ENCODE data around the gene RNF157. TPM values are rescaled to one million over a fixed set of nuclear protein-coding genes. Genes with fewer than 3 reads are reported as not detected.
A peak's percentile ranks its signal among the peaks of the same experiment; 100 is the strongest.

Gene RNF157
- total and polyA plus RNA-seq, 4 donors, result 0.36 to 3.8 (median 1.8) TPM

DNA sequence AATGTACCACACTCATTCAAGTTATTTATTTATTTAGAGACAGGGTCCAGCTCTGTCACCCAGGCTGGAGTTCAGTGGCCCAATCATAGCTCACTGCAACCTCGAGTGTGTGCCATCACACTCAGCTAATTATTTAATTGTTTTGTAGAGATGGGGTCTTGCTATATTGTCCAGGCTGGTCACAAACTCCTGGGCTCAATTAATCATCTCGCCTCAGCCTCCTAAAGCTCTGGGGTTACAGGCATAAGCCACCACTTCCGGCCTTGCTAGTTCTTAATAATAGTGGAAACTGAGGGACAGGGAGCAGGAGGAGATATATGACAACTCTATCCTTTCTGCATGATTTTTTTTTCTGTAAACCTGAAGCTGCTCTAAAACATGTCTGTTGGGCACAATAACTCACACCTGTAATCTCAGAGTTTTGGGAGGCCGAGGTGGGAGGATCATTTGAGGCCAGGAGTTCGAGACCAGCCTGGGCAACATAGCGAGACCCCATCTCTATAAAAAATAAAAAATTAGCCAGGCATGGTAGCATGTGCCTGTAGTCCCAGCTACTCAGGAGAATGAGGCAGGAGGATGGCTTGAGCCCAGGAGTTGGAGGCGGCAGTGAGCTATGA, 125.0 kb downstream of the RNF157 start:
- no peaks in the 10 kb centered on the region for H3K27me3 ChIP-seq (ENCODE audit: control insufficient read depth in 1 of 2, insufficient read depth in 2 of 2, low read length in 1 of 2)
- H3K27ac ChIP-seq (ENCODE audit: low read depth in 1 of 2, low read length in 2 of 2), result no peak overlapping the region
- DNase-seq, result no peak
- WGBS, 2 donors, result 89 to 91% methylated on average over 7 of the region's 7 CpGs
- no peak overlapping the region for H3K4me3 ChIP-seq (ENCODE audit: low read length in 2 of 2)
- intact Hi-C loops (cut with DNase I), result no loop called here
- no peak for ATAC-seq (ENCODE audit: low FRiP score)
- no peaks in the 10 kb centered on the region for H3K4me1 ChIP-seq (ENCODE audit: control insufficient read depth in 1 of 2, insufficient read depth in 2 of 2, low read length in 2 of 2)
- H3K9me3 ChIP-seq (ENCODE audit: control insufficient read depth, low read length), result no peaks in the 10 kb centered on the region
- H3K36me3 ChIP-seq (ENCODE audit: control insufficient read depth in 1 of 2, insufficient read depth in 2 of 2, low read length in 1 of 2), result no peaks in the 10 kb centered on the region

DNA sequence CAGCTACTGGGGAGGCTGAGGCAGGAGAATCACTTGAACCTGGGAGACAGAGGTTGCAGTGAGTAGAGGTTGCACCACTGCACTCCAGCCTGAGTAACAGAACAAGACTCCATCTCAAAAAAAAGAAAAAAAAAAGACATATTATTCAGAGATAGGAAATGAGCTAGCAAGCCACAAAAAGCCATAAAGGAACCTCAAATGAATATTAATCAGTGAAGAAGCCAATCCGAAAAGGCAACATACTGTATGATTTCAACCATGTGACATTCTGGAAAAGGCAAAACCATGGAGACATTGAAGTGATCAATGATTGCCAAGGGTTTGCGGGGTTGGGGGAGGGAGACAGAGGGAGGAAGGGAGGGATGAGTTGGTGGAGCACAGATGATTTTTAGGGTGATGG, 128.3 kb downstream of the RNF157 start:
- H3K9me3 ChIP-seq (ENCODE audit: control insufficient read depth, low read length), result no peaks in the 10 kb centered on the region
- no peak for DNase-seq
- ATAC-seq (ENCODE audit: low FRiP score), result no peak
- no peak overlapping the region for H3K27ac ChIP-seq (ENCODE audit: low read depth in 1 of 2, low read length in 2 of 2)
- no peaks in the 10 kb centered on the region for H3K4me1 ChIP-seq (ENCODE audit: control insufficient read depth in 1 of 2, insufficient read depth in 2 of 2, low read length in 2 of 2)
- WGBS, 2 donors, result 85 to 95% methylated on average over 2 of the region's 2 CpGs
- H3K4me3 ChIP-seq (ENCODE audit: low read length in 2 of 2), result no peak overlapping the region
- no peaks in the 10 kb centered on the region for H3K27me3 ChIP-seq (ENCODE audit: control insufficient read depth in 1 of 2, insufficient read depth in 2 of 2, low read length in 1 of 2)
- intact Hi-C loops (cut with DNase I), result no loop called here
- no peaks in the 10 kb centered on the region for H3K36me3 ChIP-seq (ENCODE audit: control insufficient read depth in 1 of 2, insufficient read depth in 2 of 2, low read length in 1 of 2)

GRCh38 chr17:76107509-76107908, 132.8 kb downstream of the RNF157 start:
- H3K27me3 ChIP-seq (ENCODE audit: control insufficient read depth in 1 of 2, insufficient read depth in 2 of 2, low read length in 1 of 2), result no peaks in the 10 kb centered on the region
- no peak for ATAC-seq (ENCODE audit: low FRiP score)
- H3K27ac ChIP-seq (ENCODE audit: low read depth in 1 of 2, low read length in 2 of 2), result no peak overlapping the region
- intact Hi-C loops (cut with DNase I), result no loop called here
- H3K4me1 ChIP-seq (ENCODE audit: control insufficient read depth in 1 of 2, insufficient read depth in 2 of 2, low read length in 2 of 2), result peaks cover 0 to 2% of the 10 kb centered on the region in 2 donors
- H3K4me3 ChIP-seq (ENCODE audit: low read length in 2 of 2), result no peak overlapping the region
- H3K9me3 ChIP-seq (ENCODE audit: control insufficient read depth, low read length), result no peaks in the 10 kb centered on the region
- 91 to 94% methylated on average over 6 of the region's 6 CpGs for WGBS, 2 donors
- no peaks in the 10 kb centered on the region for H3K36me3 ChIP-seq (ENCODE audit: control insufficient read depth in 1 of 2, insufficient read depth in 2 of 2, low read length in 1 of 2)
- DNase-seq, result no peak

DNA sequence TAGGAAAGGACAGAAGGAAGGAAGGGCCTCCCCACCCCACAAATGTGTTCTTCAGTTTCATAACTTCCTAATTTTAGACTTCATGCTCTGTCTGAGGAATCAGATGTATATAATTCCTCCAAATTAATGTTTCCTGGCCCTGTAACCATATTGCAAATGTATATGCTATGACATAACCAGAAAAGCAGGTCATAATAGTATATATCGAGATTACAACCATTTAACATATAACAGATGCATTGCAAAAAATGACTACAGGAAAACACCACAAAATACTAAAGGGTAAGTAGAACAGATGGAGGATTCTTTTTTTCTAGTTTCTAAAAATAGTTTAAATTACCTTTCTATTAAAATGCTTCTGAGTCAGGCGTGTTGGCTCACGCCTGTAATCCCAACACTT, 133.6 kb downstream of the RNF157 start:
- 71 to 74% methylated on average over 3 of the region's 3 CpGs for WGBS, 2 donors
- intact Hi-C loops (cut with DNase I), result no loop called here
- DNase-seq, result no peak

DNA sequence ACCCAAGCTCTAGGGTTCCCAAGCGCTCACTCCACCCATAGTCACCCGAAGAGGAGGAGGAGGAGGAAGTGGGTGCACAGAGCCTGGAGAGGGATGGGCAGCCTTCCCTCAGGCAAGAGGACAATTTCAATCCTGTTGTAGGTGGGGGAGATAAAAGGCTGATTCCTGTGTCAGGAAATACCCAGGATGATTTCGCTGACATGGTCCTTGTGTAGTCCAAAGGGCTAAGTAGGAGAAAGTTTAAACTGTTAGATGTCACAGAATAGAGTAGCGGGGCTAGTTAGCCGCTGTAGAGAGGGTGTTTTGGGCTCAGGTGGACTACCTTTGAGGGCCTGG, 135.4 kb downstream of the RNF157 start:
- DNase-seq (no peak), ATAC-seq (ENCODE audit: low FRiP score) (no peak)
- 76 to 91% methylated on average over 5 of the region's 5 CpGs for WGBS, 2 donors
- Histone ChIP-seq H3K36me3 (ENCODE audit: control insufficient read depth in 1 of 2, insufficient read depth in 2 of 2, low read length in 1 of 2) (no peaks in the 10 kb centered on the region), H3K27ac (ENCODE audit: low read depth in 1 of 2, low read length in 2 of 2) (no peak overlapping the region), H3K4me3 (ENCODE audit: low read length in 2 of 2) (no peak overlapping the region), H3K4me1 (ENCODE audit: control insufficient read depth in 1 of 2, insufficient read depth in 2 of 2, low read length in 2 of 2) (peaks cover 0 to 2% of the 10 kb centered on the region in 2 donors), H3K27me3 (ENCODE audit: control insufficient read depth in 1 of 2, insufficient read depth in 2 of 2, low read length in 1 of 2) (no peaks in the 10 kb centered on the region), H3K9me3 (ENCODE audit: control insufficient read depth, low read length) (no peaks in the 10 kb centered on the region)
- intact Hi-C loops (cut with DNase I), result no loop called here

More for the DNA sequence above, 133.6 kb downstream of the RNF157 start:
- ATAC-seq (ENCODE audit: low FRiP score), result no peak
- Histone ChIP-seq H3K27ac (ENCODE audit: low read depth in 1 of 2, low read length in 2 of 2) (no peak overlapping the region), H3K4me1 (ENCODE audit: control insufficient read depth in 1 of 2, insufficient read depth in 2 of 2, low read length in 2 of 2) (peaks cover 0 to 2% of the 10 kb centered on the region in 2 donors), H3K9me3 (ENCODE audit: control insufficient read depth, low read length) (no peaks in the 10 kb centered on the region), H3K4me3 (ENCODE audit: low read length in 2 of 2) (no peak overlapping the region), H3K27me3 (ENCODE audit: control insufficient read depth in 1 of 2, insufficient read depth in 2 of 2, low read length in 1 of 2) (no peaks in the 10 kb centered on the region), H3K36me3 (ENCODE audit: control insufficient read depth in 1 of 2, insufficient read depth in 2 of 2, low read length in 1 of 2) (no peaks in the 10 kb centered on the region)

DNA sequence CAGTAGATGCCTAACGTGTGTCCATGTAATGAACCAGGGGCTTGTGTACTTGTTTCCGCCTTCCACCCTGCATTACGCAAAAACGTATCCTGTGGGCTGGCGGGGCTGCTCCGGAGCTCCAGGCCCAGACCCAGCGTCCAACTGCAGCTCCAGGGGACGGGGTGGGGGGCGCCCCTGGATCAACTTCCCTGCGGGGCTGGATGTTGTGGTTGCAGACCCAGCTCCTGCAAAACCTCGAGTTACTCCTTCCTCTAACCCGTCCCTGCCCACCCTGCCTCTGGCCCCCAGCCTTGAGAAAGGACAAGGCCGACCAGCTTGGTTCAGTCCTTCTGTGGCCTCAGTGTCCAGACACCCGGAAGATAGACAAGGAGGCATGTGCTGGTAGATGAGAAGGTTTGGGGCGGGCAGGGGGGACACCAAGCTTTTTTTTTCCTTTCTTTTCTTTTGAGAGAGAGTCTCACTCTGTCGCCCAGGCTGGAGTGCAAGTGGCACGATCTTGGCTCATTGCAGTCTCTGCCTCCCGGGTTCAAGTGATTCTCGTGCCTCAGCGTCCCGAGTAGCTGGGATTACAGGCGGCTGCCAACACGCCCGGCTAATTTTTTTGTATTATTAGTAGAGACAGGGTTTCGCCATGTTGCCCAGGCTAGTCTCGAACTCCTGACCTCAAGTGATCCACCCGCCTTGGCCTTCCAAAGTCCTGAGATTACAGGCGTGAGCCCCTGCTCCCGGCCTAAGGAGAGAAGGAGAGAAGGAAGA, 136.0 kb downstream of the RNF157 start:
- intact Hi-C loops (cut with DNase I), result no loop called here
- Histone ChIP-seq H3K27me3 (ENCODE audit: control insufficient read depth in 1 of 2, insufficient read depth in 2 of 2, low read length in 1 of 2) (no peaks in the 10 kb centered on the region), H3K9me3 (ENCODE audit: control insufficient read depth, low read length) (no peaks in the 10 kb centered on the region), H3K27ac (ENCODE audit: low read depth in 1 of 2, low read length in 2 of 2) (peak overlapping the region in 1 of 2 donors; percentile 22), H3K4me1 (ENCODE audit: control insufficient read depth in 1 of 2, insufficient read depth in 2 of 2, low read length in 2 of 2) (peaks cover 0 to 2% of the 10 kb centered on the region in 2 donors), H3K4me3 (ENCODE audit: low read length in 2 of 2) (peak overlapping the region in 1 of 2 donors; percentile 65), H3K36me3 (ENCODE audit: control insufficient read depth in 1 of 2, insufficient read depth in 2 of 2, low read length in 1 of 2) (no peaks in the 10 kb centered on the region)
- no peak for ATAC-seq (ENCODE audit: low FRiP score)
- DNase-seq, result no peak
- WGBS, 2 donors, result 84 to 89% methylated on average over 29 of the region's 29 CpGs

GRCh38 chr17:76103274-76104139, 136.8 kb downstream of the RNF157 start, which contains the start of gene EXOC7:
TSS of gene EXOC7 (minus strand) at chr17:76103787. CDS start at chr17:76103692, 95 bp downstream.
- peaks cover 0 to 2% of the 10 kb centered on the region in 2 donors for H3K4me1 ChIP-seq (ENCODE audit: control insufficient read depth in 1 of 2, insufficient read depth in 2 of 2, low read length in 2 of 2)
- 3 to 4% methylated on average over 55 of the region's 55 CpGs for WGBS, 2 donors
- peak within 1 kb of the TSS; percentile 46 to 65 for H3K4me3 ChIP-seq (ENCODE audit: low read length in 2 of 2)
- DNase-seq (peak; percentile 94 to 98), ATAC-seq (ENCODE audit: low FRiP score) (peak; percentile 97)
- H3K36me3 ChIP-seq (ENCODE audit: control insufficient read depth in 1 of 2, insufficient read depth in 2 of 2, low read length in 1 of 2), result no peaks in the 10 kb centered on the region
- H3K9me3 ChIP-seq (ENCODE audit: control insufficient read depth, low read length), result no peaks in the 10 kb centered on the region
- no peaks in the 10 kb centered on the region for H3K27me3 ChIP-seq (ENCODE audit: control insufficient read depth in 1 of 2, insufficient read depth in 2 of 2, low read length in 1 of 2)
- peak within 1 kb of the TSS in 1 of 2 donors; percentile 22 for H3K27ac ChIP-seq (ENCODE audit: low read depth in 1 of 2, low read length in 2 of 2)
- intact Hi-C loops (cut with DNase I), result no loop called here

DNA sequence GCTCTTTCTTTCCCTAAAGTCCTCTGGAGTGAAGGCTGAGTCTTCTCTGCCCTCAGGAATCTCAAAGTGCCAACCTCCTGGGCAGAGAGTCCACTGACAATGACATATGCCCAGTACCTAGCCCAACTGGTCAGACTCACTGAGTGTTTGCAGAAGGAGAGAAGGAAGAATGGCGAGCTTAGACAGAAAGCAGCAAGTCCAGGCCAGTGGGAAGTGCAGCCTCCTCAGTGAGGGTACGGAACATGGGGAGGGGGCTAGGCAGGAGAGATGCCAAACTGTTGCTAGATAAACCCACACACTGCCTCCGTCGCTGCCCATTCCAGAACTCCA, 137.4 kb downstream of the RNF157 start:
- intact Hi-C loops (cut with DNase I), result no loop called here

More for the DNA sequence above, 137.4 kb downstream of the RNF157 start:
- DNase-seq (no peak), ATAC-seq (ENCODE audit: low FRiP score) (no peak)
- H3K27ac ChIP-seq (ENCODE audit: low read depth in 1 of 2, low read length in 2 of 2), result no peak overlapping the region
- no peaks in the 10 kb centered on the region for H3K9me3 ChIP-seq (ENCODE audit: control insufficient read depth, low read length)
- H3K4me1 ChIP-seq (ENCODE audit: control insufficient read depth in 1 of 2, insufficient read depth in 2 of 2, low read length in 2 of 2), result peaks cover 0 to 2% of the 10 kb centered on the region in 2 donors
- H3K36me3 ChIP-seq (ENCODE audit: control insufficient read depth in 1 of 2, insufficient read depth in 2 of 2, low read length in 1 of 2), result no peaks in the 10 kb centered on the region
- peak overlapping the region; percentile 46 to 65 for H3K4me3 ChIP-seq (ENCODE audit: low read length in 2 of 2)
- H3K27me3 ChIP-seq (ENCODE audit: control insufficient read depth in 1 of 2, insufficient read depth in 2 of 2, low read length in 1 of 2), result no peaks in the 10 kb centered on the region
- WGBS, 2 donors, result 0 to 2% methylated on average over 4 of the region's 4 CpGs

All from aorta (tissue), 5 donors.